BLaER1 (cell line): Measurements from ENCODE around the gene FAM83E.
"Not testable (repeated sequence)": the region's sequence is repeated elsewhere in the genome, so short reads cannot be mapped to it uniquely, and the experiment has no call there.

ENCODE experiments used
- H3K27ac ChIP-seq: shearing (Covaris generic); formaldehyde crosslinking; 2 replicates; pipeline ENCODE4 v1.8.1; 2022
- H3K27me3 ChIP-seq: shearing (Covaris generic); formaldehyde crosslinking; 2 replicates; pipeline ENCODE4 v1.8.1; 2022
- H3K36me3 ChIP-seq: shearing (Covaris generic); formaldehyde crosslinking; 2 replicates; pipeline ENCODE4 v1.8.1; 2022
- H3K4me1 ChIP-seq: shearing (Covaris generic); formaldehyde crosslinking; 2 replicates; pipeline ENCODE4 v1.8.1; 2022
- H3K4me2 ChIP-seq: shearing (Covaris generic); formaldehyde crosslinking; 2 replicates; pipeline ENCODE4 v1.8.1; 2022
- H3K4me3 ChIP-seq: shearing (Covaris generic); formaldehyde crosslinking; 2 replicates; pipeline ENCODE4 v1.8.1; 2022
- H3K9ac ChIP-seq: shearing (Covaris generic); formaldehyde crosslinking; 2 replicates; pipeline ENCODE4 v1.8.1; 2022
- H3K9me3 ChIP-seq: shearing (Covaris generic); formaldehyde crosslinking; 2 replicates; pipeline ENCODE4 v1.8.1; 2022
- H4K20me1 ChIP-seq: shearing (Covaris generic); formaldehyde crosslinking; 2 replicates; pipeline ENCODE4 v1.8.1; 2022
- Cebpa-rat ChIP-seq: shearing (Covaris generic); IDR thresholded peaks from 2 replicates; pipeline ENCODE4 v1.8.1; 2022

The FAM83E gene

GRCh38 chr19:48635263-48635965 lies 20.5 kb upstream of the FAM83E start:
- H3K27ac ChIP-seq, result peak overlapping the region; percentile 94
- H3K4me2 ChIP-seq, result peak overlapping the region; percentile 100
- no peaks in the 10 kb centered on the region for H3K9me3 ChIP-seq
- H3K9ac ChIP-seq, result peak overlapping the region; percentile 88
- no peaks in the 10 kb centered on the region for H3K27me3 ChIP-seq
- peaks cover 61% of the 10 kb centered on the region for H3K4me1 ChIP-seq
- H3K36me3 ChIP-seq, result peaks cover 30% of the 10 kb centered on the region
- no peak for TF ChIP-seq Cebpa-rat
- peaks cover 21% of the 10 kb centered on the region for H4K20me1 ChIP-seq
- peak overlapping the region; percentile 89 for H3K4me3 ChIP-seq

DNA sequence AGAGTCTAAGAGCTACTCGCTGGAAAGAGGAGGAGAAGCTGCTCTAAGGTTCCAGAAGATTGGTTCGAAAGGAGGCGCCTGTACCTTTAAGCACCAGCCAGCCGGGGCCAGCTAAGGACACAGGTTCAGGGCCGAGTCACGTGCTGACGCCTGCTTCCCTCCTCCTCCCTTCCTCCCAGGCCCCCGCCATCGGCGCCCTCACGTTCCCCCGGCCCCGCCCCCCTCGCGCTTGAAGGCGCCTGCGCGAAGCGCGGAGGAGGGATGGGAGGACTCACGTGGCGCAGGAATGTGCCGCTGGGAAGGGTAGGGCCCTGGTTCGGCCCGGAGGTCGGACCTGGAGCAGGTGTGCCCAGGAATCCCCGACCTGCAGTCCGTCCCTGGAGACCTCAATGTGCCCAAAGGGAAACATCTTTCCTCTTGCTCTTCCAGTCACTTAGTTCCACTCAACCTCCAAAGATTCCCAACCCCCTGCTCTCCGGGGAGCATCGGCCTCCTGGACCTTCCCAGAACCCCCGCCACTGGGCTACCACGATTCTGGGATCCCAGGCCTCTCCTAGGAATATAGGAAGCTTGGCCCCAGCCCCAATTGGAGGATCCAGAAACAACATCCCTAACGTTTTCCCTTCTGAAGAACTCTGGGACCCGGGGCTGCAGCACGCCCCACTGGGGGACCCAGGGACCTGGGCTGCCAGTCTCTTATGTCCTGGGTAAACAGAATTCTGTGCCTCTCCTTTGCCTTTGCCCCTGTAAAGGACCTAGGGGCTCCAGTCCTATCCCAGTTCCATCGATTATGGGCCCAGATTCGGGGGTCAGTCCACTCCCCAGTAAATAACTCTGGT lies 19.8 kb upstream of the FAM83E start:
- no peak for TF ChIP-seq Cebpa-rat
- peak overlapping the region; percentile 94 for H3K27ac ChIP-seq
- peaks cover 38% of the 10 kb centered on the region for H3K36me3 ChIP-seq
- H3K9ac ChIP-seq, result peak overlapping the region; percentile 83
- H3K27me3 ChIP-seq, result no peaks in the 10 kb centered on the region
- H3K9me3 ChIP-seq, result no peaks in the 10 kb centered on the region
- H3K4me1 ChIP-seq, result peaks cover 69% of the 10 kb centered on the region
- H4K20me1 ChIP-seq, result peaks cover 28% of the 10 kb centered on the region
- peak overlapping the region; percentile 100 for H3K4me2 ChIP-seq
- H3K4me3 ChIP-seq, result peak overlapping the region; percentile 89

DNA sequence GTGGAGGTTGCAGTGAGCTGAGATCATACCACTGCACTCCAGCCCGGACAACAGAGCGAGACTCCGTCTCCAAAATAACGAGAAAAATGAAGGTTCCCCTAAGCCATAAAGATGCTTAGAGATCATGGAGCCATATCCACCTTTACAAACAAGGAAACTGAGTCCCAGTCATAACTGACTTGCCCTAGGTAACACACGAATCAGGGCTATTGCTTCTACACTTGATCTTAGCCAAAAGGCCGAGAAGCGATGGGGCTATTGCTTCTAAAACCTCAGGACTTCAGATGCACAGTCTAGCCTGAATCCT lies 19.1 kb upstream of the FAM83E start:
- Histone ChIP-seq H3K36me3 (peaks cover 45% of the 10 kb centered on the region), H3K27ac (peak overlapping the region; percentile 94), H3K4me3 (peak overlapping the region; percentile 89), H3K9me3 (no peaks in the 10 kb centered on the region), H3K27me3 (no peaks in the 10 kb centered on the region), H3K9ac (peak overlapping the region; percentile 83), H3K4me2 (peak overlapping the region; percentile 100), H4K20me1 (peaks cover 33% of the 10 kb centered on the region), H3K4me1 (peaks cover 66% of the 10 kb centered on the region)
- TF ChIP-seq Cebpa-rat, result no peak

- TF ChIP-seq Cebpa-rat, result no peak
- Histone ChIP-seq H4K20me1 (peaks cover 33% of the 10 kb centered on the region), H3K27me3 (no peaks in the 10 kb centered on the region), H3K4me2 (peak overlapping the region; percentile 100), H3K4me1 (peaks cover 60% of the 10 kb centered on the region), H3K9ac (peak overlapping the region; percentile 83), H3K4me3 (peak overlapping the region; percentile 89), H3K27ac (peak overlapping the region; percentile 94), H3K36me3 (peaks cover 51% of the 10 kb centered on the region), H3K9me3 (no peaks in the 10 kb centered on the region)
Observed at GRCh38 chr19:48633148-48634035, 18.5 kb upstream of the FAM83E start.

DNA sequence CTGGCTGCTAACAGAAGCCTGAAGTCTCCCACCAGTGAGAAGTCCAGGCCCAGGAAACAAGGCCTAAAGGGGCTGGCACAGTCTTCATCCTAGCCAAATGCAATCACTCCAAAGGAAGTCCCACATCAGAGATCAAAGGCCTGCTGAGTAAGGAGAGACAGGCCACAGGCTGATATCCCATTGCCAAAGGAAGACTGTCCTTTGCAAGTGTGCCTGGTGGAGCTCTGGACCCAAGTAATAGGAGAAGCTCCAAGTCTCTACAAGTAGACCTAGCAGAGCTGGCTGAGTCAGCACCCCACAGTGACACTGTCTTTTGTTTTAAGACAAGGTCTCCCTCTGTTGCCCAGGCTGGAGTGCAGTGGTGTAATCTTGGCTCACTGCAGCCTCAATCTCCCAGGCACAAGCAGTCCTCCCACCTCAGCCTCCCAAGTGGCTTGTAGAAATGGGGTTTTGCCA lies 17.8 kb upstream of the FAM83E start:
- Histone ChIP-seq H3K27me3 (no peaks in the 10 kb centered on the region), H3K4me2 (peak overlapping the region; percentile 100), H4K20me1 (peaks cover 33% of the 10 kb centered on the region), H3K9me3 (no peaks in the 10 kb centered on the region), H3K27ac (peak overlapping the region; percentile 94), H3K9ac (peak overlapping the region; percentile 83), H3K4me3 (peak overlapping the region; percentile 89), H3K36me3 (peaks cover 57% of the 10 kb centered on the region), H3K4me1 (peaks cover 59% of the 10 kb centered on the region)
- no peak for TF ChIP-seq Cebpa-rat

GRCh38 chr19:48632286-48632685 lies 17.4 kb upstream of the FAM83E start:
- Histone ChIP-seq H3K4me3 (peak overlapping the region; percentile 89; the same call in 1 of the 2 replicates), H3K4me1 (peaks cover 59% of the 10 kb centered on the region), H3K27ac (peak overlapping the region; percentile 94), H3K4me2 (peak overlapping the region; percentile 100), H4K20me1 (peaks cover 33% of the 10 kb centered on the region), H3K36me3 (peaks cover 62% of the 10 kb centered on the region), H3K9ac (peak overlapping the region; percentile 83; the same call in 1 of the 2 replicates)
- H3K27me3 ChIP-seq, H3K9me3 ChIP-seq: not testable (repeated sequence)

- TF ChIP-seq Cebpa-rat, result no peak
- Histone ChIP-seq H3K36me3 (peaks cover 68% of the 10 kb centered on the region), H3K4me2 (peak overlapping the region; percentile 100), H3K4me3 (peak overlapping the region; percentile 27; the same call in 1 of the 2 replicates), H3K9ac (peak overlapping the region; percentile 66; the same call in 1 of the 2 replicates), H3K4me1 (peaks cover 59% of the 10 kb centered on the region), H3K27me3 (no peaks in the 10 kb centered on the region), H4K20me1 (peaks cover 27% of the 10 kb centered on the region), H3K9me3 (no peaks in the 10 kb centered on the region), H3K27ac (peak overlapping the region; percentile 63)
Observed at GRCh38 chr19:48631225-48631624, 16.3 kb upstream of the FAM83E start.

GRCh38 chr19:48630296-48631063 lies 15.6 kb upstream of the FAM83E start:
- Histone ChIP-seq H3K4me2 (peak overlapping the region; percentile 100), H4K20me1 (peaks cover 27% of the 10 kb centered on the region), H3K4me3 (peak overlapping the region; percentile 27), H3K27ac (peak overlapping the region; percentile 63), H3K9ac (peak overlapping the region; percentile 66; the same call in 1 of the 2 replicates), H3K4me1 (peaks cover 59% of the 10 kb centered on the region), H3K9me3 (no peaks in the 10 kb centered on the region), H3K36me3 (peaks cover 76% of the 10 kb centered on the region), H3K27me3 (no peaks in the 10 kb centered on the region)
- TF ChIP-seq Cebpa-rat, result no peak
